Measurements from ENCODE around the gene MAP3K9. TPM values are rescaled to one million over a fixed set of nuclear protein-coding genes. Genes with fewer than 3 reads are reported as not detected.

The MAP3K9 gene
- total and polyA plus RNA-seq, 8 donors, result 2.1 to 7.6 (median 4.9) TPM

DNA sequence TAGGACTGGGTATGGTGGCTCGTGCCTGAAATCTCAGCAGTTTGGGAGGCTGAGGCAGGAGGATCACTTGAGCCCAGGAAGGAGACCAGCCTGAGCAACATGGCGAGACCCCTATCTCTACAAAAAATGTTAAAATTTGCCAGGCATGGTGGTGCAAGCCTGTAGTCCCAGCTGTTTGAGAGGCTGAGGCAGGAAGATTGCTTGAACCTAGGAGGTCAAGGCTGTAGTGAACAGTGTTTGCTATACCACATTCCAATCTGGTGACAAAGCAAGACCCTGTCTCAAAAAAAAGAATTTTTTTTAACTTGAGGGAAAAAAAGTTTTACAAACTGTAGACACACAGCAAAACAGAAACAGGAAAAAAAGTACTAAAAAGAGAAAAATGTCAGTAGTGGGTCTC is 2.3 kb upstream of the MAP3K9 start:
- WGBS, 2 donors, result 89 to 98% methylated on average over 2 of the region's 2 CpGs

DNA sequence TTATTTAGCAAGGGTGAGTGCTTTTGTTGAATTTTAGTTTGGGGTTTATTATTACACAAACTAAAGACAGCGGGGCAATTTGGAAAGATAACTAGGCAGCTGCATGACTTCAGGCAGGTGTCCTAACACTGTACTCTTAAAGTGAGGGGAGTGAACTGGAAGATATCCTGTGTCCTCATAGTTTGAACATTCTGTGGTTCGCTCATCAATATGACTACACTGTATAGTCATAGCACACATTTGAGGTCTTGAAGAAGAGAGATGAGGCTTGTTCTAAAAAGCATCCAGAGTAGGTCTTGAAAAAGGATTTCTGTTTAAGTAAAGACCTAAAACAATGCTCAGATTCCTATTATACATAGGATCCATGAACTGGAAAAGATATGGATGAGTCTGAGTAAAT is 1.7 kb upstream of the MAP3K9 start:
- Histone ChIP-seq H3K27ac (no peak overlapping the region), H3K36me3 (no peaks in the 10 kb centered on the region), H3K4me1 (peaks cover 0 to 6% (median 0%) of the 10 kb centered on the region in 3 donors), H3K4me3 (no peak overlapping the region), H3K27me3 (no peaks in the 10 kb centered on the region), H3K9me3 (no peaks in the 10 kb centered on the region)
- ATAC-seq, result no peak
- DNase-seq, result no peak
- no peak for FAIRE-seq
- intact Hi-C loops (cut with DNase I), result loop anchor here in 2 of 3 donors (10.0 kb wide), 2 partner anchors 164 to 186 kb away; no protein-coding TSS in a partner anchor
- TF ChIP-seq, protein P1, sequence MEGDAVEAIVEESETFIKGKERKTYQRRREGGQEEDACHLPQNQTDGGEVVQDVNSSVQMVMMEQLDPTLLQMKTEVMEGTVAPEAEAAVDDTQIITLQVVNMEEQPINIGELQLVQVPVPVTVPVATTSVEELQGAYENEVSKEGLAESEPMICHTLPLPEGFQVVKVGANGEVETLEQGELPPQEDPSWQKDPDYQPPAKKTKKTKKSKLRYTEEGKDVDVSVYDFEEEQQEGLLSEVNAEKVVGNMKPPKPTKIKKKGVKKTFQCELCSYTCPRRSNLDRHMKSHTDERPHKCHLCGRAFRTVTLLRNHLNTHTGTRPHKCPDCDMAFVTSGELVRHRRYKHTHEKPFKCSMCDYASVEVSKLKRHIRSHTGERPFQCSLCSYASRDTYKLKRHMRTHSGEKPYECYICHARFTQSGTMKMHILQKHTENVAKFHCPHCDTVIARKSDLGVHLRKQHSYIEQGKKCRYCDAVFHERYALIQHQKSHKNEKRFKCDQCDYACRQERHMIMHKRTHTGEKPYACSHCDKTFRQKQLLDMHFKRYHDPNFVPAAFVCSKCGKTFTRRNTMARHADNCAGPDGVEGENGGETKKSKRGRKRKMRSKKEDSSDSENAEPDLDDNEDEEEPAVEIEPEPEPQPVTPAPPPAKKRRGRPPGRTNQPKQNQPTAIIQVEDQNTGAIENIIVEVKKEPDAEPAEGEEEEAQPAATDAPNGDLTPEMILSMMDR (IDR thresholded peaks at IDR 0.05), result no peak
- WGBS, 2 donors, result 94 to 98% methylated on average over 2 of the region's 2 CpGs

More for the DNA sequence above, 2.3 kb upstream of the MAP3K9 start:
- Histone ChIP-seq H3K4me1 (peaks cover 0 to 6% (median 0%) of the 10 kb centered on the region in 3 donors), H3K4me3 (no peak overlapping the region), H3K27ac (no peak overlapping the region), H3K9me3 (no peaks in the 10 kb centered on the region), H3K36me3 (no peaks in the 10 kb centered on the region), H3K27me3 (no peaks in the 10 kb centered on the region)
- FAIRE-seq (no peak), ATAC-seq (no peak), DNase-seq (no peak)
- TF ChIP-seq, protein P1 (IDR thresholded peaks at IDR 0.05), result no peak
- intact Hi-C loops (cut with DNase I), result loop anchor here in 2 of 3 donors (10.0 kb wide), 2 partner anchors 163 to 187 kb away; no protein-coding TSS in a partner anchor

DNA sequence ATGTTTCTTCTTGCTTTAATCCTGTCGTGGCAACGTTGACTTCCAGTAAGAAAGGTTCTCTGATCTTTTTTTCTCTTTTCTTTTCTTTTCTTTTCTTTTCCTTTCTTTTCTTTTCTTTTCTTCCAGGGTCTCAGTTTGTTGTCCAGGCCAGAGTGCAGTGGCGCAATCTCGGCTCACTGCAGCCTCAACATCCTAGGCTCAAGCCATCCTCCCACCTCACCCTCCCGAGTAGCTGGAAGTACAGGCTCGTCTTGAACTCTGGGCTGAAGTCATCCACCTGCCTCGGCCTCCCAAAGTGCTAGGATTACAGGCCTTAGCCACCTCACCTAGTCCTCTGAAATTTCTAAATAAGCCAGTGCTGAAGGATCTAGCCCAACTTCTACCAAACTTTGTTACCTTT is 1.3 kb upstream of the MAP3K9 start:
- no peaks in the 10 kb centered on the region for H3K27me3 ChIP-seq
- no peak overlapping the region for H3K27ac ChIP-seq
- DNase-seq (no peak), FAIRE-seq (no peak), ATAC-seq (no peak)
- TF ChIP-seq, protein P1 (IDR thresholded peaks at IDR 0.05), result no peak
- H3K36me3 ChIP-seq, result no peaks in the 10 kb centered on the region
- intact Hi-C loops (cut with DNase I), result loop anchor here in 2 of 3 donors (10.0 kb wide), 2 partner anchors 164 to 186 kb away; no protein-coding TSS in a partner anchor
- H3K4me3 ChIP-seq, result peak overlapping the region in 1 of 4 donors; percentile 98
- 53 to 57% methylated on average over 7 of the region's 7 CpGs for WGBS, 2 donors
- peaks cover 0 to 6% (median 0%) of the 10 kb centered on the region in 3 donors for H3K4me1 ChIP-seq
- no peaks in the 10 kb centered on the region for H3K9me3 ChIP-seq

DNA sequence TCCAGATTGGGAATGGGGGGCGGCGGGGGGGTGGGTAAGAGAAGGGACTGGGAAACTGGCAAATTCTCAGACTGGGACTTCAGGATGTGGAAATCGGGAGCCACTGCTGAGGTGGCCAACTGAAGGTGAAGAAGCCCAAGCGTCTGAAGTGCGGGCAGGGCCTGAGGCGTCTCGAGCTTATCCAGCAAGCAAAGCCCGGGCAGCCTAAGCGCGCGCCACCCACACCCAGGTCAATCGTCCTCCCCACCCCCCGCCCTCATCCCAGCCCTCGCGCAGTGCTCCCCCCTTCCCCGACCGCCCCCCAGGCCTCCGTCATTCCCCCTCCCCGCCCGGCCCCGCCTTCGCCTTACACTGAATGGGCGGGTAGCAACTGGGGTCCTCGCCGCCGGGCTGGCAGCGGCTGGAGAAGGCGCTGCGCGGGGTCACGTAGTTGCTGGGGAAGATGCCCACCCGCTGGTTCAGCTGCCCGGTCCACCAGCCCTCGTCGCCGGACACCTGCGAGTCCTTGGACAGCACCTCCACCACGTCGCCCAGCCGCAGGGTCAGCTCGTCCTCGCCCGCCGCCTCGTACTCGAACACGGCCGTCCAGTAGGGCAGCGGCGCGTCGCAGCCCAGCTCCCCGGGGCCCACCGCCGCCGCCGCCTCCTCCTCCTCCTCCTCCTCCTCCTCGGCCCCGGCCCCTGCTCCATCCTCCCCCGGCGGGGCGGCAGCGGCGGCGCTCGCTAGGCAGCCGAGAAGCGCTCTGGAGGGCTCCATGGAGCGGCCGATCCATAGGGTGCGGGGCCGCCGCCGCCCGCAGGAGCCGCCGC is 693 bp downstream of the MAP3K9 start:
- Histone ChIP-seq H3K4me3 (peak overlapping the region; percentile 88 to 98 (median 92)), H3K4me1 (peaks cover 0 to 6% (median 0%) of the 10 kb centered on the region in 3 donors), H3K27ac (peak overlapping the region; percentile 79 to 82 (median 80)), H3K27me3 (no peaks in the 10 kb centered on the region), H3K36me3 (no peaks in the 10 kb centered on the region), H3K9me3 (no peaks in the 10 kb centered on the region)
- TF ChIP-seq, protein P1 (IDR thresholded peaks at IDR 0.05), result no peak
- ATAC-seq, result peak; percentile 6 to 24 (median 9)
- DNase-seq, result peak; percentile 25 to 90 (median 52)
- FAIRE-seq, result no peak
- intact Hi-C loops (cut with DNase I), result no loop called here
- 0 to 1% methylated on average over 47 to 77 of the region's 77 CpGs for WGBS, 2 donors

Data from pancreas (tissue), 10 donors.